A172 (cell line): ENCODE data around the gene SUCLG2. TPM values are rescaled to one million over a fixed set of nuclear protein-coding genes. Genes with fewer than 3 reads are reported as not detected.
A peak's percentile ranks its signal among the peaks of the same experiment; 100 is the strongest.
"Not testable (repeated sequence)": the region's sequence is repeated elsewhere in the genome, so short reads cannot be mapped to it uniquely, and the experiment has no call there.

ENCODE experiments used
- DNase-seq: peaks from one replicate; pipeline ENCODE4 v3.0.0-alpha.2; 2015; ENCODE audit warnings: low spot score
- total RNA-seq: library from RNA; depleted of rRNA; stranded (reverse); fragments of >200 nt; shearing (Covaris generic); gene quantifications from 2 replicates; pipeline ENCODE4 v1.2.3, GENCODE V29; 2014

Gene SUCLG2
- total RNA-seq, 1 experiment from 2014 or later: 75.2 TPM

- DNase-seq: no peak
These were observed 44.7 kb downstream of the SUCLG2 start for GRCh38 chr3:67609709-67610108.

- no peak for DNase-seq
These were observed 46.4 kb downstream of the SUCLG2 start for GRCh38 chr3:67608034-67608433.

GRCh38 chr3:67605377-67605776 is 49.0 kb downstream of the SUCLG2 start:
- DNase-seq: peak; percentile 56

GRCh38 chr3:67602816-67603215 is 51.6 kb downstream of the SUCLG2 start:
- no peak for DNase-seq

- DNase-seq: no peak
These were observed 52.3 kb downstream of the SUCLG2 start for GRCh38 chr3:67601919-67602608.

GRCh38 chr3:67601385-67601784 is 53.0 kb downstream of the SUCLG2 start:
- no peak for DNase-seq

GRCh38 chr3:67599821-67600220 is 54.6 kb downstream of the SUCLG2 start:
- DNase-seq: no peak

GRCh38 chr3:67598814-67599556 is 55.4 kb downstream of the SUCLG2 start:
- no peak for DNase-seq

GRCh38 chr3:67595424-67595823 is 59.0 kb downstream of the SUCLG2 start:
- no peak for DNase-seq

GRCh38 chr3:67593761-67594234 is 60.6 kb downstream of the SUCLG2 start:
- no peak for DNase-seq

- no peak for DNase-seq
These were observed 62.4 kb downstream of the SUCLG2 start for GRCh38 chr3:67592057-67592456.

- no peak for DNase-seq
These were observed 66.6 kb downstream of the SUCLG2 start for GRCh38 chr3:67587811-67588210.

- no peak for DNase-seq
These were observed 67.1 kb downstream of the SUCLG2 start for GRCh38 chr3:67587301-67587700.

GRCh38 chr3:67584608-67585007 is 69.8 kb downstream of the SUCLG2 start:
- not testable (repeated sequence) for DNase-seq

- no peak for DNase-seq
These were observed 73.9 kb downstream of the SUCLG2 start for GRCh38 chr3:67580430-67581000.

- no peak for DNase-seq
These were observed 76.0 kb downstream of the SUCLG2 start for GRCh38 chr3:67578416-67578815.

GRCh38 chr3:67576441-67576840 is 78.0 kb downstream of the SUCLG2 start:
- no peak for DNase-seq

GRCh38 chr3:67569324-67569723 is 85.1 kb downstream of the SUCLG2 start:
- no peak for DNase-seq

GRCh38 chr3:67567893-67568292 is 86.5 kb downstream of the SUCLG2 start:
- DNase-seq: no peak

GRCh38 chr3:67564973-67565372 is 89.4 kb downstream of the SUCLG2 start:
- DNase-seq: no peak

- DNase-seq: no peak
These were observed 90.4 kb downstream of the SUCLG2 start for GRCh38 chr3:67564008-67564407.

GRCh38 chr3:67561667-67562394 is 92.6 kb downstream of the SUCLG2 start:
- DNase-seq: no peak
